Smooth muscle cell (in vitro differentiated cells): ENCODE measurements around the gene FGF7. TPM values are rescaled to one million over a fixed set of nuclear protein-coding genes. Genes with fewer than 3 reads are reported as not detected.
"Not testable (repeated sequence)": the region's sequence is repeated elsewhere in the genome, so short reads cannot be mapped to it uniquely, and the experiment has no call there.

Source experiments
- DNase-seq: peaks from one replicate; lab custom pipeline; 2025; ENCODE audit not compliant: unreplicated experiment; lab: John Stamatoyannopoulos, UW
- H2AFZ ChIP-seq: fragments of 200-600 bp; sonication (generic); 2 replicates; pipeline ENCODE4 v1.6.0; 2016; ENCODE audit warnings: antibody characterized with exemption, low read depth, mild to moderate bottlenecking
- H3F3A ChIP-seq: fragments of 200-600 bp; sonication (generic); 2 replicates; pipeline ENCODE4 v1.6.0; 2017; ENCODE audit warnings: antibody characterized with exemption, low read depth
- H3K27ac ChIP-seq: fragments of 200-600 bp; sonication (generic); 2 replicates; pipeline ENCODE4 v1.5.1; 2016; ENCODE audit warnings: low read depth, mild to moderate bottlenecking
- H3K27me3 ChIP-seq: fragments of 200-600 bp; sonication (generic); 2 replicates; pipeline ENCODE4 v1.6.1; 2016; ENCODE audit warnings: low read depth, mild to moderate bottlenecking
- H3K36me3 ChIP-seq: fragments of 200-600 bp; sonication (generic); 2 replicates; pipeline ENCODE4 v1.5.1; 2016; ENCODE audit warnings: low read depth
- H3K4me1 ChIP-seq: fragments of 200-600 bp; sonication (generic); 2 replicates; pipeline ENCODE4 v1.5.1; 2016; ENCODE audit warnings: low read depth
- H3K4me2 ChIP-seq: fragments of 200-600 bp; sonication (generic); 2 replicates; pipeline ENCODE4 v1.6.0; 2016; ENCODE audit warnings: mild to moderate bottlenecking
- H3K4me3 ChIP-seq: fragments of 200-600 bp; sonication (generic); 2 replicates; pipeline ENCODE4 v1.5.1; 2016; ENCODE audit warnings: mild to moderate bottlenecking
- H3K79me2 ChIP-seq: fragments of 200-600 bp; sonication (generic); 2 replicates; pipeline ENCODE4 v1.6.0; 2016; ENCODE audit warnings: low read depth, mild to moderate bottlenecking
- H3K9ac ChIP-seq: fragments of 200-600 bp; sonication (generic); 2 replicates; pipeline ENCODE4 v1.6.0; 2016; ENCODE audit warnings: low read depth
- H3K9me3 ChIP-seq: fragments of 200-600 bp; sonication (generic); replicated peaks from 2 replicates; pipeline ENCODE4 v1.5.1; 2016; ENCODE audit warnings: low read depth
- H4K20me1 ChIP-seq: fragments of 200-600 bp; sonication (generic); 2 replicates; pipeline ENCODE4 v1.6.0; 2016; ENCODE audit warnings: low read depth
- WGBS: methylation state at CpG from one replicate; pipeline ENCODE4 v1.1.7; 2016; ENCODE audit warnings: low lambda C conversion rate; 5-methylcytosine and 5-hydroxymethylcytosine counted together
- polyA plus RNA-seq: library from polyadenylated mRNA; unstranded; fragments of >200 nt; fragmentation: Nextera tagmentation; extraction: Ambion mirVana; gene quantifications from 2 replicates; pipeline ENCODE4 v1.2.1, GENCODE V29; 2016
- total RNA-seq: library from RNA; depleted of rRNA; stranded (reverse); fragments of >200 nt; gene quantifications from 2 replicates; pipeline ENCODE4 v1.2.3, GENCODE V29; 2014
- TF ChIP-seq, protein P1 (sequence below): fragments of 200-600 bp; sonication (generic); IDR thresholded peaks from 2 replicates; pipeline ENCODE4 v1.5.1; 2017; ENCODE audit warnings: borderline replicate concordance, mild to moderate bottlenecking, antibody characterized with exemption; ENCODE audit not compliant: insufficient read depth, poor library complexity, severe bottlenecking

FGF7 gene
- total and polyA plus RNA-seq, 2 experiments from 2014 or later = 281 to 358 TPM

DNA sequence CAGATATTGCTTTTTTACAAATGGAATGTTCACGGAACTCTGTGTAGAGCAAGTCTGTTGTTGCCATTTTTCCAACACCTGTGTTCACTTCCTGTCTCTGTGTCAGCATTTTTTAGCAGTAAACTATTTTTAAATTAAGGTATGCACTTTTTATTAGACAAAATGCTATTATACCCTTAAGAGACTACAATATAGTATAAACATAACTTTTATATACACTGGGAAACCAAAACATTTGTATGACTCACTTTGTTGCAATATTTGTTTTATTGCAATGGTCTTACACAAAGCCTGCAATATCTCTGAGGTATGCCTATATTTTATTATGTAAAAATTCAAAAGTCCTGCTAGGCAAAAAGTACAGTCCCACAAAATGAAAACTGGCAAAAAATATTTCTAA, 39.8 kb upstream of the FGF7 start:
- H3K9me3 ChIP-seq = no peaks in the 10 kb centered on the region
- no peak overlapping the region for H3K9ac ChIP-seq
- 94% methylated on average over 1 of the region's 1 CpG for whole genome bisulfite sequencing
- no peaks in the 10 kb centered on the region for H3K4me1 ChIP-seq
- no peaks in the 10 kb centered on the region for H3K36me3 ChIP-seq
- H3F3A ChIP-seq = no peaks in the 10 kb centered on the region
- H3K4me2 ChIP-seq = no peak overlapping the region
- H4K20me1 ChIP-seq = no peaks in the 10 kb centered on the region
- TF ChIP-seq, protein P1, sequence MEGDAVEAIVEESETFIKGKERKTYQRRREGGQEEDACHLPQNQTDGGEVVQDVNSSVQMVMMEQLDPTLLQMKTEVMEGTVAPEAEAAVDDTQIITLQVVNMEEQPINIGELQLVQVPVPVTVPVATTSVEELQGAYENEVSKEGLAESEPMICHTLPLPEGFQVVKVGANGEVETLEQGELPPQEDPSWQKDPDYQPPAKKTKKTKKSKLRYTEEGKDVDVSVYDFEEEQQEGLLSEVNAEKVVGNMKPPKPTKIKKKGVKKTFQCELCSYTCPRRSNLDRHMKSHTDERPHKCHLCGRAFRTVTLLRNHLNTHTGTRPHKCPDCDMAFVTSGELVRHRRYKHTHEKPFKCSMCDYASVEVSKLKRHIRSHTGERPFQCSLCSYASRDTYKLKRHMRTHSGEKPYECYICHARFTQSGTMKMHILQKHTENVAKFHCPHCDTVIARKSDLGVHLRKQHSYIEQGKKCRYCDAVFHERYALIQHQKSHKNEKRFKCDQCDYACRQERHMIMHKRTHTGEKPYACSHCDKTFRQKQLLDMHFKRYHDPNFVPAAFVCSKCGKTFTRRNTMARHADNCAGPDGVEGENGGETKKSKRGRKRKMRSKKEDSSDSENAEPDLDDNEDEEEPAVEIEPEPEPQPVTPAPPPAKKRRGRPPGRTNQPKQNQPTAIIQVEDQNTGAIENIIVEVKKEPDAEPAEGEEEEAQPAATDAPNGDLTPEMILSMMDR = no peak
- H3K4me3 ChIP-seq = no peak overlapping the region
- H2AFZ ChIP-seq = no peak overlapping the region
- no peak for DNase-seq
- no peaks in the 10 kb centered on the region for H3K79me2 ChIP-seq
- no peak overlapping the region for H3K27ac ChIP-seq
- no peaks in the 10 kb centered on the region for H3K27me3 ChIP-seq

DNA sequence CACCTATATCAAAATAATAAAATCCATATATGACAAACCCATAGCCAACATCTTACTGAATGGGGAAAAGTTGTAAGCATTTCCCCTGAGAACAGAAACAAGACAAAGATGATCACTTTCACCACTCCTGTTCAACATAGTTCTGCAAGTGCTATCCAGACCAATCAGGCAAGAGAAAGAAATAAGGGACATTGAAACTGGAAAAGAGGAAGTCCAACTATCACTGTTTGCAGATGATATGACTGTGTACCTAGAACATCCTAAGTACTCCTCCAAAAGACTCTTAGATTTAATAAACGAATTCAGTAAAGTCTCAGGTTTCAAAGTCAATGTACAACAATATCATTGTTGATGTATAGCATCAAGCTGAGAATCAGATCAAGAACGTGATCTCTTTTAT, 35.6 kb upstream of the FGF7 start:
- H3K27ac ChIP-seq = no peak overlapping the region
- no peaks in the 10 kb centered on the region for H3F3A ChIP-seq
- no peaks in the 10 kb centered on the region for H3K36me3 ChIP-seq
- H4K20me1 ChIP-seq = no peaks in the 10 kb centered on the region
- H3K4me1 ChIP-seq = no peaks in the 10 kb centered on the region
- TF ChIP-seq, protein P1 = no peak
- no peaks in the 10 kb centered on the region for H3K27me3 ChIP-seq
- no peak overlapping the region for H3K9ac ChIP-seq
- no peaks in the 10 kb centered on the region for H3K79me2 ChIP-seq
- H3K9me3 ChIP-seq = no peaks in the 10 kb centered on the region
- no peak overlapping the region for H2AFZ ChIP-seq
- H3K4me3 ChIP-seq = no peak overlapping the region
- WGBS = 86% methylated on average over 2 of the region's 2 CpGs
- DNase-seq = no peak
- no peak overlapping the region for H3K4me2 ChIP-seq

GRCh38 chr15:49402515-49403296, 20.3 kb upstream of the FGF7 start:
- not testable (repeated sequence) for H2AFZ ChIP-seq, H3K9ac ChIP-seq, H3K4me1 ChIP-seq, DNase-seq, H3K4me3 ChIP-seq, H3K36me3 ChIP-seq, H3F3A ChIP-seq, H3K27me3 ChIP-seq, H3K27ac ChIP-seq, H4K20me1 ChIP-seq, H3K4me2 ChIP-seq, H3K9me3 ChIP-seq, H3K79me2 ChIP-seq
- WGBS = 91% methylated on average over 5 of the region's 5 CpGs

DNA sequence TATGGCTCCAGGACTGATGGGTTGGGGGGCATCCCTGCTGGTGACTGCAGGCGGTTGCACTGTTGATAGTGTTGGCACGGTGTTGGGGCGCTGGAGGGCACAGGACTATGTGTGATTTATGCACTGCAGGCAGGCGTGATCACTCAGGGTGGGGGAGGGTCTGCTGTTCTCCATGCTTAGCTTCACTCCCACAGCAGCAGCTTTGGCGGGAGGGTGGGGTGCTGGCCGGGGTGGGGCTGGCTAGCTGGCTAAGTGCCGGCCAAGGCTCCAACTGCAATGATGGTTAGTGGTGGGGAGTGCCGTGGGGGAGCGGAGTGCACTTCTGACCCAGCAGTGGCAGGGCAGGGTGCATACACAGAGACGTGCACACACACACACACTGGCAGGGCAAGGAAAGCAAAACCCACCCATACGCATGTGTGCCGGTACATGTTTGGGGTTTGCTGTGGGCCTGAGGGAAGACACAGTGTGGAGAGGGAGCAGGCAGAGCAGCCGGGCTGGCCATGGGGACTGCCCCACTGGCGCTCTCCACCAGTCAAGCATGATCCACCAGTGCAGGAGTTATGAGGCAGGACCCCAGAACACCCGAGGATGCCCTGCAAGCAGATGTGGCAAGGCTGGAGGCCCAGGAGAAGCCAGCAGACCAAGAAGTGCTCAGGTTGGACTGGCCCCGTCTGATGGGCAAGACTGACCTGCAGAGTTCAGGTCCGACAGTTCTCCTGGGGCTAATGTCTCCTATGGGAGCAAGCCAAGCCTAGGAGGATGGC, 16.5 kb upstream of the FGF7 start:
- H3K27ac ChIP-seq = no peak overlapping the region
- H2AFZ ChIP-seq = no peak overlapping the region
- no peak overlapping the region for H3K9ac ChIP-seq
- no peak for DNase-seq
- no peaks in the 10 kb centered on the region for H3F3A ChIP-seq
- TF ChIP-seq, protein P1 = no peak
- H3K4me1 ChIP-seq = no peaks in the 10 kb centered on the region
- H3K4me3 ChIP-seq = no peak overlapping the region
- no peaks in the 10 kb centered on the region for H4K20me1 ChIP-seq
- no peaks in the 10 kb centered on the region for H3K27me3 ChIP-seq
- no peaks in the 10 kb centered on the region for H3K36me3 ChIP-seq
- no peaks in the 10 kb centered on the region for H3K9me3 ChIP-seq
- no peak overlapping the region for H3K4me2 ChIP-seq
- H3K79me2 ChIP-seq = no peaks in the 10 kb centered on the region
- 96% methylated on average over 14 of the region's 17 CpGs for WGBS
